Liver (tissue), 9 donors: Measurements from ENCODE around the gene BRD1. TPM values are rescaled to one million over a fixed set of nuclear protein-coding genes. Genes with fewer than 3 reads are reported as not detected.

Experiments
- DNase-seq: peaks from one replicate; pipeline ENCODE4 v3.0.0-alpha.2; 2017; ENCODE audit warnings: low spot score
- H3K27ac ChIP-seq, 2 donors: one replicate each; pipeline ENCODE4 v1.7.0; 2013; ENCODE audit warnings: inconsistent platforms in 2 of 2, low read length in 2 of 2, control low read depth in 1 of 2, low read depth in 1 of 2, mild to moderate bottlenecking in 1 of 2
- H3K27me3 ChIP-seq, 4 donors: one replicate each; pipeline versions ENCODE4 v1.6.1 to v1.7.0; 2013; ENCODE audit warnings: low read length in 3 of 4, inconsistent platforms in 1 of 4, mild to moderate bottlenecking in 1 of 4, moderate library complexity in 1 of 4; ENCODE audit not compliant: control insufficient read depth in 4 of 4, insufficient read depth in 4 of 4
- H3K36me3 ChIP-seq, 4 donors: one replicate each; pipeline versions ENCODE4 v1.6.1 to v1.7.0; 2013; ENCODE audit warnings: low read length in 3 of 4, mild to moderate bottlenecking in 3 of 4, low read depth in 1 of 4, moderate library complexity in 1 of 4; ENCODE audit not compliant: control insufficient read depth in 4 of 4, insufficient read depth in 3 of 4
- H3K4me1 ChIP-seq, 4 donors: one replicate each; pipeline versions ENCODE4 v1.6.1 to v1.7.0; 2013; ENCODE audit warnings: low read length in 3 of 4, mild to moderate bottlenecking in 3 of 4, moderate library complexity in 1 of 4; ENCODE audit not compliant: control insufficient read depth in 4 of 4, insufficient read depth in 4 of 4
- H3K4me3 ChIP-seq, 3 donors: one replicate each; pipeline versions ENCODE4 v1.6.1 to v1.7.0; 2013; ENCODE audit warnings: low read length in 3 of 3, control low read depth in 1 of 3, low read depth in 1 of 3, mild to moderate bottlenecking in 1 of 3
- H3K9ac ChIP-seq, 2 donors: one replicate each; pipeline ENCODE4 v1.7.0; 2013; ENCODE audit warnings: low read length in 2 of 2, mild to moderate bottlenecking in 2 of 2, moderate library complexity in 2 of 2, control low read depth in 1 of 2, low read depth in 1 of 2
- H3K9me3 ChIP-seq, 4 donors: one replicate each; pipeline versions ENCODE4 v1.6.1 to v1.7.0; 2013; ENCODE audit warnings: low read length in 3 of 4; ENCODE audit not compliant: control insufficient read depth in 4 of 4
- EGR1 ChIP-seq, 2 donors: IDR thresholded peaks; 2 replicates each; pipeline ENCODE4 v1.6.1; 2016 to 2018; ENCODE audit warnings: antibody characterized with exemption in 2 of 2, low read depth in 2 of 2
- FOXA1 ChIP-seq: IDR thresholded peaks from 2 replicates; pipeline ENCODE4 v1.6.1; 2016; ENCODE audit warnings: antibody characterized with exemption
- FOXA2 ChIP-seq: IDR thresholded peaks from 2 replicates; pipeline ENCODE4 v1.6.1; 2016; ENCODE audit warnings: antibody characterized with exemption
- GABPA ChIP-seq, 2 donors: IDR thresholded peaks in 1 of 2; conservative IDR thresholded peaks in 1 of 2; 2 replicates each; pipeline ENCODE4 v1.6.1; 2016; ENCODE audit warnings: antibody characterized with exemption in 2 of 2, mild to moderate bottlenecking in 1 of 2, moderate library complexity in 1 of 2
- HNF4A ChIP-seq, 2 donors: conservative IDR thresholded peaks; 2 replicates each; pipeline ENCODE4 v1.6.1; 2016; ENCODE audit warnings: antibody characterized with exemption in 2 of 2, mild to moderate bottlenecking in 2 of 2
- HNF4G ChIP-seq: IDR thresholded peaks from 2 replicates; pipeline ENCODE4 v1.6.1; 2016; ENCODE audit warnings: antibody characterized with exemption
- JUND ChIP-seq, 2 donors: IDR thresholded peaks; 2 replicates each; pipeline ENCODE4 v1.6.1; 2016; ENCODE audit warnings: antibody characterized with exemption in 2 of 2
- NR2F2 ChIP-seq: IDR thresholded peaks from 2 replicates; pipeline ENCODE4 v1.6.1; 2016; ENCODE audit warnings: antibody characterized with exemption
- RAD21 ChIP-seq, 2 donors: IDR thresholded peaks; 2 replicates each; pipeline ENCODE4 v1.6.1; 2016; ENCODE audit warnings: antibody characterized with exemption in 2 of 2, mild to moderate bottlenecking in 2 of 2
- RXRA ChIP-seq, 2 donors: IDR thresholded peaks; 2 replicates each; pipeline ENCODE4 v1.6.1; 2017 to 2018; ENCODE audit warnings: antibody characterized with exemption in 2 of 2, mild to moderate bottlenecking in 1 of 2
- SP1 ChIP-seq: IDR thresholded peaks from 2 replicates; pipeline ENCODE4 v1.6.1; 2018; ENCODE audit warnings: antibody characterized with exemption, mild to moderate bottlenecking
- TAF1 ChIP-seq: conservative IDR thresholded peaks from 2 replicates; pipeline ENCODE4 v1.6.1; 2016; ENCODE audit warnings: antibody characterized with exemption, mild to moderate bottlenecking
- YY1 ChIP-seq: IDR thresholded peaks from 2 replicates; pipeline ENCODE4 v1.6.1; 2016; ENCODE audit warnings: antibody characterized with exemption, mild to moderate bottlenecking
- WGBS: extraction: QIAGEN DNeasy Blood & Tissue Kit; methylation state at CpG from one replicate; pipeline ENCODE4 v1.1.7; 2013; 5-methylcytosine and 5-hydroxymethylcytosine counted together
- polyA plus RNA-seq, 2 donors: library from polyadenylated mRNA; stranded (reverse) in 1 of 2; unstranded in 1 of 2; fragments of 200-250 nt in 1 of 2; fragments of >200 nt in 1 of 2; fragmentation: Nextera tagmentation in 1 of 2; extraction: Ambion mirVana in 1 of 2; gene quantifications; one replicate each; pipeline versions ENCODE4 v1.2.1 to v1.2.3, GENCODE V29; 2013 to 2015
- total RNA-seq, 2 donors: library from RNA; depleted of rRNA; stranded (reverse); fragments of >200 nt; gene quantifications; one replicate each; pipeline ENCODE4 v1.2.3, GENCODE V29; 2014
- TF ChIP-seq, protein P1 (sequence below): IDR thresholded peaks from 2 replicates; pipeline ENCODE4 v1.6.1; 2016; ENCODE audit warnings: antibody characterized with exemption
- TF ChIP-seq, protein P2 (sequence below): IDR thresholded peaks from 2 replicates; pipeline ENCODE4 v1.6.1; 2016; ENCODE audit warnings: antibody characterized with exemption
- TF ChIP-seq, protein P3 (sequence below): IDR thresholded peaks from 2 replicates; pipeline ENCODE4 v1.6.1; 2016; ENCODE audit warnings: antibody characterized with exemption, mild to moderate bottlenecking
- TF ChIP-seq, protein P4 (sequence below): IDR thresholded peaks from 2 replicates; pipeline ENCODE4 v1.6.1; 2016; ENCODE audit warnings: antibody characterized with exemption
- TF ChIP-seq, protein P5 (sequence below): fragments of 150-350 bp; IDR thresholded peaks from 2 replicates; pipeline ENCODE4 v1.5.1; 2017; ENCODE audit warnings: improper control_type of control experiment, low read depth, low read length; ENCODE audit not compliant: missing input control
- donor health status: healthy.
- donor health status: healthy.
- donor health status: healthy.
- donor health status: healthy.
- donor health status: healthy.

The BRD1 gene
- total and polyA plus RNA-seq, 4 donors = 3.3 to 20.7 (median 11.6) TPM

DNA sequence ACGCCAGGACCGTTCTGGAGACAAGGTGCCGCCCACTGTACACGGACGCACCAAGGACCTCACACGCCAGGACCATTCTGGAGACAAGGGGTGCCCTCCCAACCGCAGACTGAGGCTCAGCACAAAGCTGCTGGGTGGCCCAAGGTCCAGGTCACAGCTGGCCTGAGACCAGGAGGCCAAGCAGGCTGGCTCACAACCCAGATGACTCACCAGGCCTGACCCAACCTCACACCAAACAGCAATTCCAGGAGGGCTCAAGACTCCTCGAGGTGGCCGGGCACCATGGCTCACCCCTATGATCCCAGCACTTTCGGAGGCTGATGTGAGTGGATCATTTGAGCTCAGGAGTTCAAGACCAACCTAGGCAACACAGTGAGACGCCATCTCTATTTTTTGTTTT lies 14.8 kb downstream of the BRD1 start:
- no peak for DNase-seq
- Histone ChIP-seq H3K9me3 (no peaks in the 10 kb centered on the region), H3K36me3 (peaks cover 3 to 12% (median 8%) of the 10 kb centered on the region in 4 donors), H3K27ac (no peak overlapping the region), H3K4me3 (no peak overlapping the region), H3K27me3 (no peaks in the 10 kb centered on the region), H3K9ac (no peak overlapping the region), H3K4me1 (peaks cover 13 to 41% (median 27%) of the 10 kb centered on the region in 4 donors)
- WGBS = 92% methylated on average over 11 of the region's 11 CpGs
- TF ChIP-seq JUND (IDR thresholded peaks at IDR 0.05) = peak; percentile 26
- TF ChIP-seq, protein P1, sequence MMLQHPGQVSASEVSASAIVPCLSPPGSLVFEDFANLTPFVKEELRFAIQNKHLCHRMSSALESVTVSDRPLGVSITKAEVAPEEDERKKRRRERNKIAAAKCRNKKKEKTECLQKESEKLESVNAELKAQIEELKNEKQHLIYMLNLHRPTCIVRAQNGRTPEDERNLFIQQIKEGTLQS = no peak
- TF ChIP-seq RAD21 (IDR thresholded peaks at IDR 0.05) = no peak
- no peak for TF ChIP-seq YY1
- no peak for TF ChIP-seq FOXA2
- peak in 1 of 2 donors; percentile 40 for TF ChIP-seq HNF4A (conservative IDR thresholded peaks at IDR 0.05)

DNA sequence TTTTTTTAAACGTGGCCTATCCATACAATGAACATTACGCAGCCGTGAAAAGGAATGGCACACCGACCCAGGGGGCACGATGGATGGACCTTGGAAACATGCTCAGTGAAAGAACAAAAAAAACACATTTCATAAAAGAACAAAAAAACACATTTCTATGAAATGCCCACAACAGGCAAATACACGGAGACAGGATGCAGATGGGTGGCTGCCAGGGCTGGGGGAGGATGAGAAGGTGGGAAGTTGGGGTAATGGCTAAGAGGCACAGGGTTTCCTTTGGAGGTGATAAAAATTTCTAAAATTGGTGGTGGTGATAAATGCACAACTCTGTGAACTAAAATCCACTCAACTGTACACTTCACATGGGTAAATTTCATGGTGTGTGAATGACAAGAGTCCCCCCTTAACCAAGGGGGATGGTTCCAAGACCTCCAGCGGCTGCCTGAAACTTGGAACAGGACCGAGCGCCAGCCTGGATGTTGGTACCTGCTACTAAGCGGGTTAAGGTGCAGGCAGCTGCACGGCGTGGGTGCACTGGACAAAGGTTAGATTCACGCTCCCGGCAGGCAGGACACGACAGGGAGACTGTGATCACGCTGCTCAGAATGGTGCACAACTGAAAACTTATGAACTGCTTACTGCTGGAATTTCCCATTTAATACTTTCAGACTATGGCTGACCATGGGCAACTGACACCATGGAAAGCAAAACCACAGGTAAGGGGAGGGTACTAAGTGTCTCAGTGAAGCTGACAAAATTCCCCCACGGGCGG lies 16.5 kb downstream of the BRD1 start:
- TF ChIP-seq TAF1 (no peak), HNF4A (conservative IDR thresholded peaks at IDR 0.05) (peak; percentile 91 to 94), FOXA2 (no peak), RXRA (IDR thresholded peaks at IDR 0.05) (peak; percentile 52 to 80), NR2F2 (no peak), SP1 (peak; percentile 54), HNF4G (peak; percentile 62), GABPA (IDR thresholded peaks at IDR 0.05 in 1 of 2, conservative IDR thresholded peaks at IDR 0.05 in 1 of 2) (no peak), EGR1 (IDR thresholded peaks at IDR 0.05; ENCODE audit: low read depth in 2 of 2) (peak in 1 of 2 donors; percentile 69), RAD21 (IDR thresholded peaks at IDR 0.05) (peak in 1 of 2 donors; percentile 25), JUND (IDR thresholded peaks at IDR 0.05) (no peak), YY1 (peak; percentile 73), FOXA1 (no peak)
- TF ChIP-seq, protein P2, sequence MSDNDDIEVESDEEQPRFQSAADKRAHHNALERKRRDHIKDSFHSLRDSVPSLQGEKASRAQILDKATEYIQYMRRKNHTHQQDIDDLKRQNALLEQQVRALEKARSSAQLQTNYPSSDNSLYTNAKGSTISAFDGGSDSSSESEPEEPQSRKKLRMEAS = peak; percentile 69
- TF ChIP-seq, protein P3, sequence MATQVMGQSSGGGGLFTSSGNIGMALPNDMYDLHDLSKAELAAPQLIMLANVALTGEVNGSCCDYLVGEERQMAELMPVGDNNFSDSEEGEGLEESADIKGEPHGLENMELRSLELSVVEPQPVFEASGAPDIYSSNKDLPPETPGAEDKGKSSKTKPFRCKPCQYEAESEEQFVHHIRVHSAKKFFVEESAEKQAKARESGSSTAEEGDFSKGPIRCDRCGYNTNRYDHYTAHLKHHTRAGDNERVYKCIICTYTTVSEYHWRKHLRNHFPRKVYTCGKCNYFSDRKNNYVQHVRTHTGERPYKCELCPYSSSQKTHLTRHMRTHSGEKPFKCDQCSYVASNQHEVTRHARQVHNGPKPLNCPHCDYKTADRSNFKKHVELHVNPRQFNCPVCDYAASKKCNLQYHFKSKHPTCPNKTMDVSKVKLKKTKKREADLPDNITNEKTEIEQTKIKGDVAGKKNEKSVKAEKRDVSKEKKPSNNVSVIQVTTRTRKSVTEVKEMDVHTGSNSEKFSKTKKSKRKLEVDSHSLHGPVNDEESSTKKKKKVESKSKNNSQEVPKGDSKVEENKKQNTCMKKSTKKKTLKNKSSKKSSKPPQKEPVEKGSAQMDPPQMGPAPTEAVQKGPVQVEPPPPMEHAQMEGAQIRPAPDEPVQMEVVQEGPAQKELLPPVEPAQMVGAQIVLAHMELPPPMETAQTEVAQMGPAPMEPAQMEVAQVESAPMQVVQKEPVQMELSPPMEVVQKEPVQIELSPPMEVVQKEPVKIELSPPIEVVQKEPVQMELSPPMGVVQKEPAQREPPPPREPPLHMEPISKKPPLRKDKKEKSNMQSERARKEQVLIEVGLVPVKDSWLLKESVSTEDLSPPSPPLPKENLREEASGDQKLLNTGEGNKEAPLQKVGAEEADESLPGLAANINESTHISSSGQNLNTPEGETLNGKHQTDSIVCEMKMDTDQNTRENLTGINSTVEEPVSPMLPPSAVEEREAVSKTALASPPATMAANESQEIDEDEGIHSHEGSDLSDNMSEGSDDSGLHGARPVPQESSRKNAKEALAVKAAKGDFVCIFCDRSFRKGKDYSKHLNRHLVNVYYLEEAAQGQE = no peak
- TF ChIP-seq, protein P4, sequence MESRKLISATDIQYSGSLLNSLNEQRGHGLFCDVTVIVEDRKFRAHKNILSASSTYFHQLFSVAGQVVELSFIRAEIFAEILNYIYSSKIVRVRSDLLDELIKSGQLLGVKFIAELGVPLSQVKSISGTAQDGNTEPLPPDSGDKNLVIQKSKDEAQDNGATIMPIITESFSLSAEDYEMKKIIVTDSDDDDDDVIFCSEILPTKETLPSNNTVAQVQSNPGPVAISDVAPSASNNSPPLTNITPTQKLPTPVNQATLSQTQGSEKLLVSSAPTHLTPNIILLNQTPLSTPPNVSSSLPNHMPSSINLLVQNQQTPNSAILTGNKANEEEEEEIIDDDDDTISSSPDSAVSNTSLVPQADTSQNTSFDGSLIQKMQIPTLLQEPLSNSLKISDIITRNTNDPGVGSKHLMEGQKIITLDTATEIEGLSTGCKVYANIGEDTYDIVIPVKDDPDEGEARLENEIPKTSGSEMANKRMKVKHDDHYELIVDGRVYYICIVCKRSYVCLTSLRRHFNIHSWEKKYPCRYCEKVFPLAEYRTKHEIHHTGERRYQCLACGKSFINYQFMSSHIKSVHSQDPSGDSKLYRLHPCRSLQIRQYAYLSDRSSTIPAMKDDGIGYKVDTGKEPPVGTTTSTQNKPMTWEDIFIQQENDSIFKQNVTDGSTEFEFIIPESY = no peak
- TF ChIP-seq, protein P5, sequence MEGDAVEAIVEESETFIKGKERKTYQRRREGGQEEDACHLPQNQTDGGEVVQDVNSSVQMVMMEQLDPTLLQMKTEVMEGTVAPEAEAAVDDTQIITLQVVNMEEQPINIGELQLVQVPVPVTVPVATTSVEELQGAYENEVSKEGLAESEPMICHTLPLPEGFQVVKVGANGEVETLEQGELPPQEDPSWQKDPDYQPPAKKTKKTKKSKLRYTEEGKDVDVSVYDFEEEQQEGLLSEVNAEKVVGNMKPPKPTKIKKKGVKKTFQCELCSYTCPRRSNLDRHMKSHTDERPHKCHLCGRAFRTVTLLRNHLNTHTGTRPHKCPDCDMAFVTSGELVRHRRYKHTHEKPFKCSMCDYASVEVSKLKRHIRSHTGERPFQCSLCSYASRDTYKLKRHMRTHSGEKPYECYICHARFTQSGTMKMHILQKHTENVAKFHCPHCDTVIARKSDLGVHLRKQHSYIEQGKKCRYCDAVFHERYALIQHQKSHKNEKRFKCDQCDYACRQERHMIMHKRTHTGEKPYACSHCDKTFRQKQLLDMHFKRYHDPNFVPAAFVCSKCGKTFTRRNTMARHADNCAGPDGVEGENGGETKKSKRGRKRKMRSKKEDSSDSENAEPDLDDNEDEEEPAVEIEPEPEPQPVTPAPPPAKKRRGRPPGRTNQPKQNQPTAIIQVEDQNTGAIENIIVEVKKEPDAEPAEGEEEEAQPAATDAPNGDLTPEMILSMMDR = no peak
- TF ChIP-seq, protein P1 = no peak
- Histone ChIP-seq H3K4me1 (peaks cover 13 to 34% (median 27%) of the 10 kb centered on the region in 4 donors), H3K27me3 (no peaks in the 10 kb centered on the region), H3K27ac (peak overlapping the region; percentile 73 to 74), H3K9me3 (no peaks in the 10 kb centered on the region), H3K36me3 (peaks cover 0 to 6% (median 4%) of the 10 kb centered on the region in 4 donors), H3K9ac (peak overlapping the region in 1 of 2 donors; percentile 44), H3K4me3 (no peak overlapping the region)
- DNase-seq = no peak
- WGBS = 49% methylated on average over 18 of the region's 18 CpGs
